GM04504 (cell line): ENCODE results near the gene C11orf68.

Source experiments
- DNase-seq: peaks from one replicate; pipeline ENCODE4 v3.0.0-alpha.2; 2012; ENCODE audit warnings: low read depth

The C11orf68 gene

DNA sequence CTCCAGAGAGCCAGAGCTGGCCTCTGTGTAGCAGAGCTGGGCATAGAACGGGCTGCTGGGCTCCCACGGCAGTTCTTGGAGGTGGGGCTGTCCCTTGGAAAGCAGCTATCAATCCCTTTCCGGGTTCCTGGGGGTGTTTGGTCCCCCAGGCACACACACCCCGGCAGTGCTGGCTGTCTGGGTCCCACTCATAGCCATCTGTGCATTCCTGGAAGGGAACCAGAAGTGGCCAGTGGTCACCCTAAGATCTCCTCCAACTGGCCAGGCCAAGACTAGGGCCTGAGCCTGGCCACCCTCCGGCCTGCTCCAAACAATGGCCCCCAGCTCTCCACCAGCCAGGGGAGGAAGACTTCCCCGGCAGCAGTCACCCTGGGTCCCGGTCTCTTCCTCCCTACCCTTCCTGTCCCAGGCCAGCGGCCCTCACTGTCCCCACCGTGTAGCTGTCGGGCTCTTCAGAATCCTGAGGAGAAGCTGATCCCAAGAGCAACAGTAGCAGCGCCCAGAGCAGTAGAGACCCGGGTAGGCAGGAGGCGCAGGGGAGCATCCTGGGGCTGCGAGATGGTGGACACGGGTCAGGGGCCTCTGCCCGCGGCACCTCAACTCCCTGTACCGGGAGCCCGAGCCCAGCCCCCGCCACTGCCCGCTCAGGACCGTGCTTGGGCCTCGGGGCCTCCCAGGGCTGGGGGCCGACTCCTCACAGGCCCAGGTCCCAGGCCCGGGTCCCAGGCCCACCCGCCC lies 46.9 kb downstream of the C11orf68 start:
- no peak for DNase-seq

DNA sequence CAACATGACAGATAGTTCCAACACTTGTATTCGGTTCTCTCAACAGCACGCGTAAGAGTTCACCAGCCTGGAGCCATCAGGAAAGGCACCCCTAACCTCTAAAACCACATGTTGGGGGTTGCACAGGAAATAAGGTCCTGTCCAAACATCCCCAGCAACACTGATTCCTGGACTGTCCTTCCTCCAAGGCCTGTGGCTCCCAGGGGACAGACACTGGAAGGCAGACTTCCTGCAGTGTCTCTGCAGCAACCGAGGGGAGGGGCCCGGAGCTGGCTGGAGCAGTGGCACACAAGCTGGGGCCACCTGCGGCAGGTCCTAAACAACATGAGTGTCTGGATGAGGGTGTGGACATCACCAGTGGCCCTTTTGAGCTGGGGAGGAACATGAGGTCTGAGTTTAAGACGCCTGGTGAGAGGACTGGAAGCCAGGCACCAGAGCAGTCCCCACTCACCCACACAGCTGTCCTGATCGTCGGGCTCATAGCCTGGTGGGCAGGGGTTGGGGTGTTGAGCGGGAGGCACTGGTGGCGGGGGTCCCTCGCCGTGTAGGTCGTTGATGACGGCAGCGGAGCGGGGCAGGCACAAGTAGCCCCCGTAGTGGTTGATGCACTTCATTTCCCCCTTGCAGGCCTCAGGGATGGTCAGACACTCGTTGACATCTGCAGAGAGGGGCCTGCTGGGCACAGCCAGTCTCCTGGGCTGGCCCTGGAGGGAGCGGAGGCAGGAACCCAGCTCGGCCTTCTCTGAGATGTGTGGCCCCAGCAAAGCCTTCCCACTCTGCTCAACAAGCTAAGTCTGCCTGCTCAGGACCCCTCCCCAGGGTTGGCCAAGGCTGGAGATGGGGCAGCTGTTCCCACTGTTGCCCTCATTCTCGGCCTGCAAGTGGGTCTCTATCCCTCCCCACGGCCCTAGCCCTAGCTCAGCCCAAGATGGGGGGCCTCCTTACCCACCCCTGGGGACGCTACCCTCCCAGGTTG lies 47.9 kb downstream of the C11orf68 start:
- no peak for DNase-seq

DNA sequence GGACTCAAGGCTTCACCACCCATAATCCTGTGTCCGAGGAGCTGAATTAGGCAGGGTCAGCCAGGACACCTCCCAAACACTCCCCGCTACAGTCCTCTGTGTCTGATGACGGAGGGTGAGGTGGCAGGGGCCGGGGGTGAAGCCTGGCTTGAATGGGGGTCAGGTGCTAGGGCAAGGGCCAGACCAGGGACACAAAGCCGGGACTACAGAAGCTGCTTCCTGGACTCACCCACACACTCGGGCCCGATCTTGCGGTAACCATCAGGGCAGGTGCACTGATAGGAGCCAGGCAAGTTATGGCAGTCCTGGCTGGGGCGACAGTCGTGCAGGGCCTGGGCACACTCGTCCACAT lies 48.6 kb downstream of the C11orf68 start:
- no peak for DNase-seq

DNA sequence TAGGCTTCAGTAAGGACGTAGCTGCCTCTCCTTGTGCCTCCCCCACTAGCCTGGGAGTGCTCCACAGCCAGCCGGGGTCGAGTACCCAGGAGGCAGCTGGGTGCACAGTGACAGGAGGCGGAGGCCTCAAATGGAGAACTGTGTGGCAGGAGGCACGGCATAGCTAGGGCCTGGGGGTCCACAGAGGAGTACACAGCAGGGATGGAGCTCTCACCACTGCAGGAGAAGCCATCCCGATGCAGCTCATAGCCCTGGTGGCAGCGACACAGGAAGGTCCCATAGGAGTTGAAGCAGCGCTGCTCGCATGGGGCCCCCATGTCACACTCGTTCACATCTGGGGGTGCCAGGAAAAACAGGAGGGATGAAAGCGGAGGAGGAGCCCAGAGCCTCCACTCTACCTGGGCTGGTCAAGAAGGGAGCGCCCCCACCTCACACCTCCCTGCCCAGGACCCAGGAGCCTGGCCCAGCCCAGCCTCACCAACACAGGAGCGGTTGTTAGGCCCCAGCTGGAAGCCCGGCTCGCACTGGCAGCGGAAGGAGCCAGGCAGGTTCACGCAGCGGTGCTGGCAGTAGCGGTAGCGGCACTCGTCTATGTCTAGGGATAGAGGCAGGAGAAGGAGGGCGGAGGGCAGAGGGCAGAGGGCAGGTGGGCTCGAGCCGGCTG lies 49.1 kb downstream of the C11orf68 start:
- no peak for DNase-seq

DNA sequence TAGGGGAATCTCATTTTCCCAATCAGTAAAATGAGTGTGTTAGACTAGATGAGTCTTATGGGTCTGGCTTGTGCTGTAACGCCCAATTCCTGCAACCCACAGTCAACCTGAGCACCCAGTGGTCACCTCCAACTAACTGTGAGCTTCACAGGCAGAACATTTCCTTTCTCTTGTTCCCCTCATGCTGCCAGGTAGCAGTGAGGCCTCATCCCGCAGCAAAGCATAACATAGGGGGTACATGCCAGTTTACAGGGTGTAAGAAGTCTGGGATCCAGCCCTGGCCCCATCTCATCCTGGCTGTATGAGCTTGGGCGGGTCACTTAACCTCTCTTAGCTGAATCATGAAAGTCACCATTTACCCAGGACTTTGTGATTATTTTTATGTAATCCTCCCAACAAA lies 50.0 kb downstream of the C11orf68 start:
- no peak for DNase-seq

DNA sequence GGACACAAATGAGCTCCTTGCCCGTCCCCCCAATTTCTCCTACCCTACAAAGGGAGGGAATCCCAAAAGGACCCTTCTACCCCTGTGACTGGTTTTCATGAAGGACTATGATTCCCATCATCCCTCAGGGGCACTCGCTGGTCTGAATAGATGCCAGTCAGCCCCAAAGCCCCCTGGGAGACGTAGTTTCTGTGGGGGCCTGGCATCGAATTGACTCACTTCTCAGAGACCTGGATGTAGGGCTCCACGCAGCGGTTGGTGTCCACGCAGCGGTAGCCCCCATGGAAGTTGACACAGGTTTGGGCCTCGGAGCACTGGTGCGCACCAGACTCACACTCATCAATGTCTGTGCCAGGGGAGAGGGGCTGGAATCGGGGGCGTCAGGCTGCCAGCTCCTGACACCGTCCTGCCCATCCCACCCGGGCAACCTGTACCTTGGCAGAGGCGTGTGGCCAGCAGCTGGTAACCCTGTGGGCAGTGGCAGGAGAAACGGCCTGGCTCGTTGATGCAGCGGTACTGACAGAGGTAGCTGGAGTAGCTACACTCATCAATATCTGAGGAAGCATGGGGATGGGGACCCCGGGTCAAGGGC lies 50.7 kb downstream of the C11orf68 start:
- DNase-seq: no peak

DNA sequence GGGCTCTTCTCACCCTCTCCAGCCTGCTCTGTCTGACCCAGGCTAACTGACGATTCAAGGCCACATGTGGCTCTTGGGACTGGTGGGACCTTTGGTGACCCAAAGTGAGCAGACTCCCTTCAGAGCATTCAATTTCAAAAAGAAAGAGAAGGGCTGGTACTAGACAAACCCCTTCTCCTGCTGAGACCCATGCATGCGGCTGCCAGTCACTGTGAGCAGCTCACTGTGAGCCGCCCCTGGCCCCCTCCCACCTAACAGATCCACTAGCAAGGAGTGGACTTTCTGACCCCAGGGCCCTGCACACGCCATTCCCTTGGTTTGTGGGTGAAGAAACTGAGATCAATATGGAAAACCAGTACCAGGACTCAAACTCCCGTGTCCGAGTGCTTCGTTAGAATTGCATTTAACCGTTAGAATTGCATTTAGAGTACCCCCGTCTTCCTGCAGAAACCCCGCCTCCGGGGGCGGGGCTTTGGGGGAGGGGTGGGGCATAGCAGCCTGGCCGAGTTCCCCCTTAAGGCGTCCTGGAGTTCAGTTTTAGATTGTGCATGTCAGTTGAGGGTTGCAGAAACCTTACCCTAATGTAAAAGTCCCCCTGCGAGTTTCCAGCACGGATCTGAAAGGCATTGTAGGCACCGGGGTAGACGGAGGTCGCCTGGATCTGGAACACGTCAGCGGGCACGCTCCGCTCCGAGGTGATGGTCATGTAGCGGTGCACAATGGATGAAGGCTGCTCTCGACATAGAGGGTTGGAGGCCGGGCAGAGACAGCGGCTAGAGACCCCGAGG lies 51.4 kb downstream of the C11orf68 start:
- DNase-seq: no peak
